ENCODE measurements around the gene INPP5E.

DNA sequence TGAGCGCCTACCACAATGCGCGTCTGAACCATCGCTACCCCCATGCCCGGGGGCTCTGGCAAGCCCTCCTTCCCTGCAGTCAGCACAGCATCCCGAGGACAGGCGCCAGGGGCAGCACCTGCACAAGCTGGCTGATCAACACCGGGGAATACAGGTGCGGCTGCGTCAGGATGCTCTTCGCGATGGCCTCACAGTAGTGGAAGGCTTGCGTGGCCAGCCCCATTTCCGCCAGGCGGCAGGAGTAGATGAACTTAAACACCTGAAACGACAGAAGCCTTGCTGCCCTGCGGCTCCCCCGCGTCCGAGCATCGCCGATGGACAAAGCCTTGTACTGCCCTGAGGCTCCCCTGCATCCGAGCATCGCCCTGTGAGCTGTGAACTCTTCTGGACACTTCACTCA is 17.7 kb upstream of the INPP5E start:
- TF ChIP-seq POLR2AphosphoS5 (IDR thresholded peaks at IDR 0.05; ENCODE audit: low read depth, low read length) (no peak), TAF1 (IDR thresholded peaks at IDR 0.05; ENCODE audit: low read depth, low read length) (no peak), POLR2A (IDR thresholded peaks at IDR 0.05; ENCODE audit: low read depth, low read length) (no peak), SPI1 (IDR thresholded peaks at IDR 0.05; ENCODE audit: low read depth, low read length) (no peak)
